Measurements from ENCODE around the gene SEC16A. TPM values are rescaled to one million over a fixed set of nuclear protein-coding genes. Genes with fewer than 3 reads are reported as not detected.

SEC16A gene
- total RNA-seq, 6 experiments from 2014 or later: 63.2 to 98.6 (median 75.5) TPM

DNA sequence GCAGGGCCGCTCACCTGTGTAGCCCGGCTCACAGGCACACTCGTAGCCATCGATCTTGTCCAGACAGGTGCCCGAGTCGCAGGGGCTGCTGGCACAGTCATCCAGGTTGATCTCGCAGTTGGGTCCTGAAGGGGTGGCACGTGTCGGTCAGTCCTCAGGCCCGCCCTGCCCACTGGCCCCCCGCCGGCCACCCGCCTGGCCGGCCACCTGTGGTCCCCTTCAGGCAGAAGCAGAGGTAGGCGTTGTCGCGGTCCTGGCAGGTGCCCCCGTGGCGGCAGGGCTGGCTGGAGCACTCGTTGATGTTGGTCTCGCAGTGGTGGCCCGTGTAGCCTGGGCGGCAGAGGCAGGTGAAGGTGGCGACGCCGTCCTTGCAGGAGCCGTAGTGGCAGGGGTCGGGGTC lies 32.4 kb upstream of the SEC16A start:
- no peaks in the 10 kb centered on the region for H3K9me3 Mint-ChIP-seq
- H3K4me3 Mint-ChIP-seq: no peak overlapping the region
- no peak for DNase-seq
- no peaks in the 10 kb centered on the region; the same call in 1 of the 2 replicates for H3K36me3 Mint-ChIP-seq (ENCODE audit: low read depth)
- H3K27ac Mint-ChIP-seq: no peak overlapping the region
- H3K27me3 Mint-ChIP-seq (ENCODE audit: insufficient read depth): no peaks in the 10 kb centered on the region; the same call in 1 of the 2 replicates
- TF ChIP-seq CTCF (IDR thresholded peaks at IDR 0.05): no peak
- H3K4me1 Mint-ChIP-seq (ENCODE audit: low read depth): no peaks in the 10 kb centered on the region

DNA sequence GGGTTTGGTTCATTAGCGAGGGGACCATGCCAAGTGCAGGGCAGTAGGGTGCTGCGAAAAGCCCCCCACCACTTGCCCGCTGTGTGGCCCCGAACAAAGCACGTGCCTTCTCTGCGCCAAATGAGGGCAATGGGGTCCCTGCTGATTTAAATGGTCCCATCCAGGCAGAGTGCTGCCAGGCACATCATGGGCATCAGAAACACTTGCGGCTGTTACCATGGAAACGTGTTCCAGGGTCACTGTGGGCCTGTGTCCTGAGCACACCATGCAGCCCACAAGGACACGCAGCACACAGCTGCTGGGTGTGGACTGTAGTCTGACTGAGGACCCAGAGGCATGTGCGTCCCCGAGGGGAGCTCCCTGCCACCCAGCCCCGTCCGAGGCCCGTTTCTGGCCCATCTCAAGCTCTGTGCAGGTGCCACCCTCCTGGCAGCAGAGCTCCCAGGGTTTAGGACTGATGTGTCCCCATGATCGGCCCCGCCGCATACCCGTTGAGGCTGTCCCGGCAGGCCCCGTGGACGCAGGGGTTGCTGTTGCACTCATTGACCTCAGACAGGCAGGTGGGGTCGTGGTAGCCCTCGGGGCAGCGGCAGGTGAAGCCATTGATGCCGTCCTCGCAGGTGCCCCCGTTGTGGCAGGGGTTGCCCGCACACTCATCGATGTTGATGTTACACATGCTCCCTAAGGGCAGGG lies 31.3 kb upstream of the SEC16A start:
- TF ChIP-seq CTCF (IDR thresholded peaks at IDR 0.05): no peak
- DNase-seq: no peak
- Mint-ChIP-seq H3K36me3 (ENCODE audit: low read depth) (no peaks in the 10 kb centered on the region; the same call in 1 of the 2 replicates), H3K27me3 (ENCODE audit: insufficient read depth) (no peaks in the 10 kb centered on the region; the same call in 1 of the 2 replicates), H3K9me3 (no peaks in the 10 kb centered on the region), H3K27ac (no peak overlapping the region), H3K4me1 (ENCODE audit: low read depth) (no peaks in the 10 kb centered on the region), H3K4me3 (no peak overlapping the region)

DNA sequence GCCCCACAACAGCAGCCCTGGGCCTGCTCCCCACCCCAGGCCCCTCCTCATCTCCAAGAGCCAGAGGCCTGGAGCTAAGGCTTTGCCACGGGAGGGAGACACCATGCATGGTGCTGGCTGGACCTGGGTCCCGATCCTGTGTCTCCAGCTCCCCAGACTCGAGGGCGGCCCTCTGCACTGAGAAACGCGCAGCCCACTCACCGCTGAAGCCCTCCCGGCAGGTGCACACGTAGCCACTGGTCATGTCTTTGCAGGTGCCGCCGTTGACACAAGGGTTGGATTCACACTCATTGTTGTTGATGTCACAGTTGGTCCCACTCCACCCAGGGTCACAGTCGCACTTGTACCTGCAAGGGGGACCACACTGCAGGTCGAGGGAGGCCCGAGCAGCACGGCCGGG lies 30.4 kb upstream of the SEC16A start:
- H3K27me3 Mint-ChIP-seq (ENCODE audit: insufficient read depth): no peaks in the 10 kb centered on the region; the same call in 1 of the 2 replicates
- no peak for DNase-seq
- no peak overlapping the region for H3K4me3 Mint-ChIP-seq
- H3K36me3 Mint-ChIP-seq (ENCODE audit: low read depth): no peaks in the 10 kb centered on the region; the same call in 1 of the 2 replicates
- H3K27ac Mint-ChIP-seq: no peak overlapping the region
- H3K9me3 Mint-ChIP-seq: no peaks in the 10 kb centered on the region
- H3K4me1 Mint-ChIP-seq (ENCODE audit: low read depth): no peaks in the 10 kb centered on the region
- TF ChIP-seq CTCF (IDR thresholded peaks at IDR 0.05): no peak

GRCh38 chr9:136512651-136513071 lies 29.8 kb upstream of the SEC16A start:
- H3K4me1 Mint-ChIP-seq (ENCODE audit: low read depth): no peaks in the 10 kb centered on the region
- no peak for TF ChIP-seq CTCF (IDR thresholded peaks at IDR 0.05)
- DNase-seq: no peak

DNA sequence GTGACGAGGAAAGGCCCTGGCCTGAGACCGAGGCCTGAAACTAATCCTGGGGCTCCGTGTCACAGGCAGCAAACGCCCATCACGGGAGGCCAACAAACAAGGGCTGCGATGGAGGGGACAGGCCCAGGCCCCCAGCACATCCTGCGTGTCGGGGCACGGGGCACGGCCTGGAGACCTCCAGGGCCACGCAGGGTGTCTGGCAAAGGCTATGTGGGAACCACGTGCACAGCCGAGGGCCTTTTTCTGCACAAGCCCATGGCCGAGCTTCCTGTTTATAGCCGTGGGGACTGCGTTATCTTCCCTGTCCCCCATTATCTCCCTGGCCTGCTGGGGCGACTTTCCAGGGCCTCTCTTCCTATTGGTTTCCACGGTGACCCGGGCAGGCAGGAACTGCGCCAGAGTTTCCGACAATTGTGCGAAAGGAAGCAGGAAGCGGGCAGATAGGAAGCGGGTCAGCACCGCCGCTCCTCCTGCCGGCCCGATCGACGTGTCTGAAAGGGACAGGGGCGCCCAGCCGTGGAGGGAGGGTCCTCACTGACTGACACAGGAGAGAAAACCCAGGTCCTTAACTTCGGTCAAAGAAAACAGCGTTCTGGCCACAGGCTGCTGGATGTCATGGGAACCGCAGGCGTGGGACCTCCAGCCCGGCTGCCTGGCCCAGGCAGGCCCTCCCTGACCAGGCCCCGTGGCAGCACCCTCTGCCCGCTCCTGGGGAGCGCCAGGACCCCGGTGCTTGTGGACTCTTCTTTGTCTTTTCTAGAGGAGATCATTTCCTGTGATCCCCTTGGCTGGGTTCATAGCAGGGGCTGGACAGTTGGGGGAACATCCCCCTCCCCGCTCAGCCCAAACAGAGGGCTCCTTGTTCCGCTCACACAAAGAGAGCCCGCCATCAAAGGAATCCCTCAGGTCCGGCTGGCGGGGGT lies 29.1 kb upstream of the SEC16A start:
- Mint-ChIP-seq H3K4me3 (no peak overlapping the region), H3K27ac (no peak overlapping the region), H3K36me3 (ENCODE audit: low read depth) (no peaks in the 10 kb centered on the region; the same call in 1 of the 2 replicates), H3K9me3 (no peaks in the 10 kb centered on the region), H3K27me3 (ENCODE audit: insufficient read depth) (no peaks in the 10 kb centered on the region; the same call in 1 of the 2 replicates), H3K4me1 (ENCODE audit: low read depth) (no peaks in the 10 kb centered on the region)
- DNase-seq: no peak
- TF ChIP-seq CTCF (IDR thresholded peaks at IDR 0.05): no peak

More at GRCh38 chr9:136512651-136513071, 29.8 kb upstream of the SEC16A start:
- no peaks in the 10 kb centered on the region for H3K9me3 Mint-ChIP-seq
- no peaks in the 10 kb centered on the region; the same call in 1 of the 2 replicates for H3K27me3 Mint-ChIP-seq (ENCODE audit: insufficient read depth)
- no peak overlapping the region for H3K27ac Mint-ChIP-seq
- H3K36me3 Mint-ChIP-seq (ENCODE audit: low read depth): no peaks in the 10 kb centered on the region; the same call in 1 of the 2 replicates
- H3K4me3 Mint-ChIP-seq: no peak overlapping the region

All from HFFc6 (cell line).